Measurements from ENCODE around the gene MUC12.
A peak's percentile ranks its signal among the peaks of the same experiment; 100 is the strongest.
"Not testable (repeated sequence)": the region's sequence is repeated elsewhere in the genome, so short reads cannot be mapped to it uniquely, and the experiment has no call there.

Gene MUC12

DNA sequence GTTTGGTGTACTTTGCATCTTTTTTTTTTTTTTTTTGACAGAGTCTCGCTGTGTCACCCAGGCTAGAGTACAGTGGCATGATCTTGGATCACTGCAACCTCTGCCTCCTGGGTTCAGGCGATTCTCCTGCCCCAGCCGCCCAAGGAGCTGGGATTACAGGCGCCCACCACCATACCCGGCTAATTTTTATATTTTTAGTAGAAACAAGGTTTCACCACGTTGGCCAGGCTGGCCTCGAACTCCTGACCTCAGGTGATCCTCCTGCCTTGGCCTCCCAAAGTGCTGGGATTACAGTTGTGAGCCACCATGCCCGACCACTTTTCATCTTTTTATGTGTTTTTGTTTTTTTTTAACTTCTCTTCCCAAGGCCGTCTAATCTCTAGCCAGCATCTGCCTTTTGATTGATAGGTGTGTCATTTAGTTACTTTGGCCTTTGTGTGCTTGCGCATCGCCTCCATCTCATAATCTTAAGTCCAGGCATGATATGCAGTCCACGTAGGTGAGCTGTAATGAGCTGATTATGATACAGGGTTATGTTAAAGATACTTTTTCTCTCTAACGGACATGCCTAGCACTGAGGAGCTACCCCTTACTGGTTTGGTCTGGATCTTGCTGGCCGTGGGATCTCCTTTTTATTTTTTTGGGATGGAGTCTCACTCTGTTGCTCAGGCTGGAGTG, 15.0 kb downstream of the MUC12 start:
- not testable (repeated sequence) for DNase-seq

DNA sequence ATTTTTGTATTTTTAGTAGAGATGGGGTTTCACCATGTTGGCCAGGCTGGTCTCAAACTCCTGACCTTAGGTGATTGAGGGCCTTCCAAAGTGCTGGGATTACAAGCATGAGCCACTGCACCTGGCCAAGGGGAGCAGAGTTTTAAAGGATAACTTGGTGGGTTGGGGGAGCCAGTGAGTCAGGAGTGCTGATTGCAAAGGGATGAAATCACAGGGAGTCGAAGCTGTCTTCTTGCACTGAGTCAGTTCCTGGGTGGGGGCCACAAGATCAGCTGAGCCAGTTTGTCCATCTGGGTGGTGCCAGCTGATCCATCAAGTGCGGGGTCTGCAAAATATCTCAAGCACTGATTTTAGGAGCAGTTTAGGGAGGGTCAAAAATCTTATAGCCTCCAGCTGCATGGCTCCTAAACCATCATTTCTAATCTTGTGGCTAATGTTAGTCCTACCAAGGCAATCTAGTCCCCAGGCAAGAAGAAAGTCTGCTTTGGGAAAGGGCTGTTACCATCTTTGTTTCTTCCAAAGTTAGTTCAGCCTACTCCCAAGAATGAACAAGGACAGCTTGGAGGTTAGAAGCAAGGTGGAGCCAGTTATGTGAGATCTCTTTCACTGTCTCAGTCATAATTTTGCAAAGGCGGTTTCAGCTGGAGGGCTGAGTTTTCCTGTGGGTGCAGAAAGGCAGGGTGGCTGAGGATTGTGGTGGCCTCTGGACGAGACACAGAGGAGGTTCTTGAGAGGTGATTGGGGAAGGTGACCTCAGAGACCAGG, 15.8 kb downstream of the MUC12 start:
- not testable (repeated sequence) for DNase-seq

DNA sequence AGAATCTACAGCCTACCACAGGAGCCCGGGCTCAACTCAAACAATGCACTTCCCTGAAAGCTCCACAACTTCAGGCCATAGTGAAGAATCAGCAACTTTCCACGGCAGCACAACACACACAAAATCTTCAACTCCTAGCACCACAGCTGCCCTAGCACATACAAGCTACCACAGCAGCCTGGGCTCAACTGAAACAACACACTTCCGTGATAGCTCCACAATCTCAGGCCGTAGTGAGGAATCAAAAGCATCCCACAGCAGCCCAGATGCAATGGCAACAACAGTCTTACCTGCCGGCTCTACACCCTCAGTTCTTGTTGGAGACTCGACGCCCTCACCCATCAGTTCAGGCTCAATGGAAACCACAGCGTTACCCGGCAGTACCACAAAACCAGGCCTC, 22.3 kb downstream of the MUC12 start:
- DNase-seq: no peak

DNA sequence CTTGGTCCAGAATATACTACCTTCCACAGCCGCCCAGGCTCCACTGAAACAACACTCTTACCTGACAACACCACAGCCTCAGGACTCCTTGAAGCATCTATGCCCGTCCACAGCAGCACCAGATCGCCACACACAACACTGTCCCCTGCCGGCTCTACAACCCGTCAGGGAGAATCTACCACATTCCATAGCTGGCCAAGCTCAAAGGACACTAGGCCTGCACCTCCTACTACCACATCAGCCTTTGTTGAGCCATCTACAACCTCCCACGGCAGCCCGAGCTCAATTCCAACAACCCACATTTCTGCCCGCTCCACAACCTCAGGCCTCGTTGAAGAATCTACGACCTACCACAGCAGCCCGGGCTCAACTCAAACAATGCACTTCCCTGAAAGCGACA, 22.9 kb downstream of the MUC12 start:
- DNase-seq: not testable (repeated sequence)

DNA sequence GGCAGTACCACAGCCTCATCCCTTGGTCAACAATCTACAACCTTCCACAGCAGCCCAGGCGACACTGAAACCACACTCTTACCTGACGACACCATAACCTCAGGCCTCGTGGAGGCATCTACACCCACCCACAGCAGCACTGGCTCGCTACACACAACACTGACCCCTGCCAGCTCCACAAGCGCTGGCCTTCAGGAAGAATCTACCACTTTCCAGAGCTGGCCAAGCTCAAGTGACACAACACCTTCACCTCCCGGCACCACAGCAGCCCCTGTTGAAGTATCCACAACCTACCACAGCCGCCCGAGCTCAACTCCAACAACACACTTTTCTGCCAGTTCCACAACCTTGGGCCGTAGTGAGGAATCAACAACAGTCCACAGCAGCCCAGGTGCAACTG, 25.3 kb downstream of the MUC12 start:
- DNase-seq: not testable (repeated sequence)

DNA sequence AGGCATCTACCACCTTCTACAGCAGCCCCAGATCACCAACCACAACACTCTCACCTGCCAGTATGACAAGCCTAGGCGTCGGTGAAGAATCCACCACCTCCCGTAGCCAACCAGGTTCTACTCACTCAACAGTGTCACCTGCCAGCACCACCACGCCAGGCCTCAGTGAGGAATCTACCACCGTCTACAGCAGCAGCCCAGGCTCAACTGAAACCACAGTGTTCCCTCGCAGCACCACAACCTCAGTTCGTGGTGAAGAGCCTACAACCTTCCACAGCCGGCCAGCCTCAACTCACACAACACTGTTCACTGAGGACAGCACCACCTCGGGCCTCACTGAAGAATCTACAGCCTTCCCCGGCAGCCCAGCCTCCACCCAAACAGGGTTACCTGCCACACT, 29.2 kb downstream of the MUC12 start:
- DNase-seq: not testable (repeated sequence)

DNA sequence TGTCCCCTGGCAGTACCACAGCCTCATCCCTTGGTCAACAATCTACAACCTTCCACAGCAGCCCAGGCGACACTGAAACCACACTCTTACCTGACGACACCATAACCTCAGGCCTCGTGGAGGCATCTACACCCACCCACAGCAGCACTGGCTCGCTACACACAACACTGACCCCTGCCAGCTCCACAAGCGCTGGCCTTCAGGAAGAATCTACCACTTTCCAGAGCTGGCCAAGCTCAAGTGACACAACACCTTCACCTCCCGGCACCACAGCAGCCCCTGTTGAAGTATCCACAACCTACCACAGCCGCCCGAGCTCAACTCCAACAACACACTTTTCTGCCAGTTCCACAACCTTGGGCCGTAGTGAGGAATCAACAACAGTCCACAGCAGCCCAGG, 30.0 kb downstream of the MUC12 start:
- not testable (repeated sequence) for DNase-seq

DNA sequence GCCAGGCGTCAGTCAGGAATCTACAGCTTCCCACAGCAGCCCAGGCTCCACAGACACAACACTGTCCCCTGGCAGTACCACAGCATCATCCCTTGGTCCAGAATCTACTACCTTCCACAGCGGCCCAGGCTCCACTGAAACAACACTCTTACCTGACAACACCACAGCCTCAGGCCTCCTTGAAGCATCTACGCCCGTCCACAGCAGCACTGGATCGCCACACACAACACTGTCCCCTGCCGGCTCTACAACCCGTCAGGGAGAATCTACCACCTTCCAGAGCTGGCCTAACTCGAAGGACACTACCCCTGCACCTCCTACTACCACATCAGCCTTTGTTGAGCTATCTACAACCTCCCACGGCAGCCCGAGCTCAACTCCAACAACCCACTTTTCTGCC, 30.7 kb downstream of the MUC12 start:
- DNase-seq: not testable (repeated sequence)

DNA sequence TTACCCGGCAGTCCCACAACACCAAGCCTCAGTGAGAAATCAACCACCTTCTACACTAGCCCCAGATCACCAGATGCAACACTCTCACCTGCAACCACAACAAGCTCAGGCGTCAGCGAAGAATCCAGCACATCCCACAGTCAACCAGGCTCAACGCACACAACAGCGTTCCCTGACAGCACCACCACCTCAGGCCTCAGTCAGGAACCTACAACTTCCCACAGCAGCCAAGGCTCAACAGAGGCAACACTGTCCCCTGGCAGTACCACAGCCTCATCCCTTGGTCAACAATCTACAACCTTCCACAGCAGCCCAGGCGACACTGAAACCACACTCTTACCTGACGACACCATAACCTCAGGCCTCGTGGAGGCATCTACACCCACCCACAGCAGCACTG, 33.0 kb downstream of the MUC12 start:
- not testable (repeated sequence) for DNase-seq

DNA sequence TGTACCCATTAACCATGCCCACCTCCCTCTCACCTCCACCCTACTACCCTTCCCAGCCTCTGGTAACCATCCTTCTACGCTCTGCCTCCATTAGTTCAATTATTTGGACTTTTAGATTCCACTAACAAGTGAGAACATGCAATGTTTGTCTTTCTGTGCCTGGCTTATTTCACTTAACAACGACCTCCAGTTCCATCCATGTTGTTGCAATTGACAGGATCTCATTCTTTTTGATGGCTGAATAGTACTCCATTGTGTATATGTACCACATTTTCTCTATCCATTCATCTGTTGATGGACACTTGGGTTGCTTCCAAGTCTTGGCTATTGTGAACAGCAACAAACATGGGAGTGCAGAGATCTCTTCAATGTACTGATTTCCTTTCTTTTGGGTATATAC, 38.0 kb downstream of the MUC12 start:
- not testable (repeated sequence) for DNase-seq

DNA sequence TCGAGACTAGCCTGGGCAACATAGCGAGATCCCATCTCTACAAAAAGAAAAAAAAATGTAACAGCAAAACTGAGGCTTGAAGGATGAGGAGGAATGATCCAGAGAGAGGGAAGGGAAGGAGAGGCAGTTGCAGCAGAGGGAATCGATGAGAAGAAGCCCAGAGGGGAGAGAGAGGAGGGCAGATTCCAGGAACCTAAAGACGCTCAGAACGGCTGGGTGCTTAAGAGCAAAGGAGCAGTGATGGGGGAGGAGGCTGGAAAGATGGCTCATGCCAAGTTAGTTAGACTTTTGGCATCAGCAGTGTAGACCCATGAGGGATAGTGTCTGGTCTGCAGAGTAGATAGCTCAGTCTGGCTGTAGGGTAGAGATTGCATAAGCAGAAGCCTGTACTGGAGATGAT, 40.3 kb downstream of the MUC12 start:
- no peak for DNase-seq

DNA sequence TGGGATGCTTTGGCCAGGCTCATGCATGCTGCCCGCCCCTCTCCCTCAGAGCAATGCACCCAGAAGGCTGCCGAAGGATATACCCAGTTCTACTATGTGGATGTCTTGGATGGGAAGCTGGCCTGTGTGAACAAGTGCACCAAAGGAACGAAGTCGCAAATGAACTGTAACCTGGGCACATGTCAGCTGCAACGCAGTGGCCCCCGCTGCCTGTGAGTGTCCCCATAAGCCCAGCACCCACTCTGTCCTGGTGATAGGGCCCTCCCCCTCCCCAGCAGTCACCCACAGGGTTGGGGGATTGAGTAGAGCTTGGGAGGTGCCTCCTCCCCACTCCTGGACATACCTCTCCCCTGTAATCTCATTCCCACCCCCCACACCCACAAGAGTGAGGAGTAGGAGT, 43.6 kb downstream of the MUC12 start:
- DNase-seq: no peak

DNA sequence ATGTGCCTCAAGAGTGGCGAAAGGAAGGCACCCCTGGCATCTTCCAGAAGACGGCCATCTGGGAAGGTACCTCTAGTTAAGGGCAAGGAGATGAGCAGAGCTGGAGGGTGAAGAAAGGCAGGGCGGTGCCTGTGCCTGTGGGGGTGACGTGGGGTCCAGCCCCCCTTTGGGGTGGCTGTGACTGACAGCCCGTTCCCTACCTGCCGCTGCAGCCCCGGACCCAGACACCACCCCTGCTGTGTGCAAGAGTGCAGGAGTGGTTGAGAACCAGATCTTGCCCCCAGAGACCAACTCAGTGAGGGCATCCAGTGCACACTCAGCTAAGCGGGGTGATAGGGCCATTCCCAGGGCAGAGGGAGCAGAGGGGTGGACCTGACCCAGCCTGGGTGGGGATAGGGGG, 46.3 kb downstream of the MUC12 start:
- no peak for DNase-seq

DNA sequence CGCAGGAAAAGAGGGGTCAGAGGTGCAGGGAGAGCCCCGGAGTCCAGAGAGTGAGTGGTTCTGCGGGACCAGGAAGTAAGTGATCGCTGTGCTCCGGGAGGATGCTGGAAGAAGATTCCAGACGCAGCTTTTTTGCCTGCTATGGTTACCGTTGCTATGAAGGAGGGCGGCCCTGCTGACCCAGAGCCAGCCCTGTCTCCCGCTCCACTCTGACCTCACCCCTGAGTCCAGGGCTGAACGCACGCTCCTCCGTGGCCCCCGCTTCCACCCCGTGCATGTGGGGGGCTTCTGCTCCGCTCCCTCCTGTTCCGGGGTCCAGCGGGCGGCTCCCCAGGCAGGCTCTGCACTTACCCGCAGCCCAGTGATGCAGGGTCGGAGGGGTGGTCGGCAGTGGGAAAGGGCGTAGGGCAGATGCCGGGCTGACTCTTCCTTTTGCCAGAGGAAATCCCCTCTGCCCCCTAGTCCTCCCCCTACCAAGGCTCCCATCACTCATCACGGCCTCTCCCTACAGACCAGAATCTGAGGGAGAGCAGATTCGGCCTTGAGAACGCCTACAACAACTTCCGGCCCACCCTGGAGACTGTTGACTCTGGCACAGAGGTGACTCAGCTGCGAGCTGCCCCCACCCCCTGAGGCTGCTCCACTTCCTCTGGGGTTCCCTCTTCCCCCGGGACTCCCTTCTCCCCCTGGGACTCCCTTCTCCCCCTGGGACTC, 47.9 kb downstream of the MUC12 start:
- peak in 24 of 58 donors; percentile 1 to 49 (median 12) for DNase-seq

DNA sequence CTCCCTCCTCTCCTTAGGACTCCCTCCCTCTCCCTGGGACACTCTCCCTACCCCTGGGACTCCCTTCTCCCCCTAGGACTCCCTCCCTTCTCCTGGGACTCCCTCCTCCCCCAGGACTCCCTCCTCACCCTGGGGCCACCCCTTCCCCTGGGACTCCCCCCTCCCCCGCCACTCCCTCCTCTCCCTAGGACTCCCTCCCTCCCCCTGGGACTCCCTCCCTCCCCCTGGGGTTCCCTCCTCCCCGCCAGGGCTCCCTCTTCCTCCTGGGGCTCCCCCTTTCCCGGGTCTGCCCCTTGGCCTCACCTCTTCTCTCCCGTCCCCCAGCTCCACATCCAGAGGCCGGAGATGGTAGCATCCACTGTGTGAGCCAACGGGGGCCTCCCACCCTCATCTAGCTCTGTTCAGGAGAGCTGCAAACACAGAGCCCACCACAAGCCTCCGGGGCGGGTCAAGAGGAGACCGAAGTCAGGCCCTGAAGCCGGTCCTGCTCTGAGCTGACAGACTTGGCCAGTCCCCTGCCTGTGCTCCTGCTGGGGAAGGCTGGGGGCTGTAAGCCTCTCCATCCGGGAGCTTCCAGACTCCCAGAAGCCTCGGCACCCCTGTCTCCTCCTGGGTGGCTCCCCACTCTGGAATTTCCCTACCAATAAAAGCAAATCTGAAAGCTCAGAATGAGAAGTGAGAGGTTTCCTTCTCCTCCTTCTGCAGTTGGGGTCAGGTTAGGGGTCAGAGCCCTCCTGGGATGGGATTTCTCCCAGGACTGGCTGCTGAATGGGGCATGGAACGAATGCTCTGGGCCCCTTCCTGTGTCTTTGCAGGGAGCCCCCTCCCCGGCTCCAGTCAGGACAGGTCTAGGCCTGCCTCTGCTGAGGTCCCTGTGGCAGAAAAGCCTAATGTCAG, 49.2 kb downstream of the MUC12 start:
- peak in 1 of 58 donors; percentile 21 for DNase-seq

DNA sequence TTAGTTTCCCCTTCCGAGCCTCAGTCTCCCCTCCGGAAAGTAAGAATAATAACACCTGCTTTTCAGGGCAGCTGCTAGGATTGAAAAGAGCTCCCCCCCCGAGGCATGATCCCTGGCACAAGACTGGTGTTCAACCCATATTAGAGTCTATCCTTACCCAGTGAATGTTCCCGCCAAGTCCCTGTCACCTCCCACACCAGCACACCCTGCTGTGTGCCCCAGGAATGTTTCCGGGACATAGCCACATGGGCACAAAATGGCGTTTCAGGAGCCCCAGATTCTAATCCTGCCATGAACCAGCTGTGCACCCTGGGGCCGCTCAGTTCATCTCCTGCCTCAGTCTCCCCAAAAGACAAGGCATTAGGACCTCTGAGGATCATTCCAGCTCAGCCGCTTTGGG, 51.1 kb downstream of the MUC12 start:
- DNase-seq: no peak

DNA sequence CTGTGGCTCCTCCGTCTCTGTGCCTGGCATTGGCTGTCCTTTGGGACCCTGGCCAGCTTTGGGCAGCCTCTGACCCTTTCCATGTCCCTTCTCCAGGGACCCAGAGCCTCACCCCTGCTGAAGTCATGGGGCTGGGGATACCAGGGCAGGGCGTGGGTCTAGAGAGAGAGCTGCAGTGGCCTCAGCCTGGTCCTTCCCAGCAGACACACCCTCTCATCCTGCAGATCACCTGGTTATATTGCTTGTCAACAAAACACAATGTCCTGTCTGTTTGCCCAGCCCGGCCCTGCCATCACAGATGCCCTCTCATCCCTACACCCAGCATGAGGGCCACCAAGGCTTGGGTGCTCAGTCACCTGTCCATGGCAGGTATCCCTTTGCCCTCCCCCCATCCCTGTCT, 52.3 kb downstream of the MUC12 start:
- DNase-seq: no peak

DNA sequence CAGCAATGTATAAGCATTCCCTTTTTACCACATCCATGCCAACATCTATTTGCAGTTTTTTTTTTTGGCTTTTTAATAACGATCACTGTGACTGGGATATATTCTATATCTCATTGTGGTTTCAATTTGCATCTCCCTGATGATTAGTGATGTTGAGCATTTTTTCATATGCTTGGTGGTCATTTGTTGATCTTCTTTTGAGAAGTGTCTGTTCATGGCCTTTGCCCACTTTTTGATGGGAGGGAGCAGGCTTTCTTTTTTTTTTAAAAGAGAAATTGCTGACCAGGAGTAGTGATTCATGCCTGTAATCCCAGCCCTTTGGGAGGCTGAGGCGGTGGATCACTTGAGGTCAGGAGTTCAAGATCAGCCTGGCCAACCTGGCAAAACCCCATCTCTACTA, 54.5 kb downstream of the MUC12 start:
- no peak for DNase-seq

DNA sequence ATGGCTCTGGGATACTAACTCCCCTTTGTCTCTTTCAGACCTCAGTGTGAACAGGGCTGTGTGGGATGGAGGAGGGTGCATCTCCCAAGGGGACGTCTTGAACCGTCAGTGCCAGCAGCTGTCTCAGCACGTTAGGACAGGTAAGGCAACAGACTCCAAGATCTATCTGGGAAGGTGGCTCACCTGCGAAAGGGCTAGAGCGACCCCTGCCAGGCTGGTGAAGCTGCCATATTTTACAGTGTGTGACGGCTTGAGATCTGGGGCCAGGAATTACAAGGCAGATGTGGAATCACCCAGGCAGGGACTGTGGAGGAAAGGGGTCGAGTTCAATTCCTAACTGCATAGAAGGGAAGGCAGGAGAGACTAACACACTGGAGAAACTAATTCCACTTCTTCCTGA, 61.7 kb downstream of the MUC12 start:
- DNase-seq: no peak

DNA sequence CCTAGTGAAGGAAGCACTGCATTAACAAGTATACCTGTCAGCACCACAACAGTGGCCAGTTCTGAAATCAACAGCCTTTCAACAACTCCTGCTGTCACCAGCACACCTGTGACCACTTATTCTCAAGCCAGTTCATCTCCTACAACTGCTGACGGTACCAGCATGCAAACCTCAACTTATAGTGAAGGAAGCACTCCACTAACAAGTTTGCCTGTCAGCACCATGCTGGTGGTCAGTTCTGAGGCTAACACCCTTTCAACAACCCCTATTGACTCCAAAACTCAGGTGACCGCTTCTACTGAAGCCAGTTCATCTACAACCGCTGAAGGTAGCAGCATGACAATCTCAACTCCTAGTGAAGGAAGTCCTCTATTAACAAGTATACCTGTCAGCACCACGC, 66.6 kb downstream of the MUC12 start:
- DNase-seq: no peak

DNA sequence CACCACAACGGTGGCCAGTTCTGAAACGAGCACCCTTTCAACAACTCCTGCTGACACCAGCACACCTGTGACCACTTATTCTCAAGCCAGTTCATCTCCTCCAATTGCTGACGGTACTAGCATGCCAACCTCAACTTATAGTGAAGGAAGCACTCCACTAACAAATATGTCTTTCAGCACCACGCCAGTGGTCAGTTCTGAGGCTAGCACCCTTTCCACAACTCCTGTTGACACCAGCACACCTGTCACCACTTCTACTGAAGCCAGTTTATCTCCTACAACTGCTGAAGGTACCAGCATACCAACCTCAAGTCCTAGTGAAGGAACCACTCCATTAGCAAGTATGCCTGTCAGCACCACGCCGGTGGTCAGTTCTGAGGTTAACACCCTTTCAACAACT, 71.9 kb downstream of the MUC12 start:
- not testable (repeated sequence) for DNase-seq

All from anterior cingulate cortex (tissue), 58 donors.